ENCODE results near the gene RBMS1. TPM values are rescaled to one million over a fixed set of nuclear protein-coding genes. Genes with fewer than 3 reads are reported as not detected.

Gene RBMS1
- total and polyA plus RNA-seq, 2 experiments from 2014 or later: 55.5 to 94.8 TPM

DNA sequence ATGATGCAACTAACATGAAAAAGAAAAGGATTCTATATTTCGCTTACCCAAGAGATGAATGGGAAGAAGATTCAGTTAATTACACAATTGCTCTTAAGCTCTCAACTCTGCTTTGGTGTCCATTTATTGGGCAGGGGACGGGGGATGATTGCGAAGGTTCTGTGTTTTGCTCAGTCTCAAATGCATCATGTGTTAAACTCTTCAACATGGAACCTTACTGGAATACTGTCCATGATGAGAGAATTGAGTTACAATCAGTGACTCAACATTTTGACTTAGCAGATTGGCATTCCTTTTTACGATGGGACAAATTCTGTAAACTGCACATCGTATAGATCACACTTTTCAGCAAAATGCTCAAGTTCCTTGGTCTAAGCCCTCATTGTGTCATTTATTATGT lies 135.6 kb downstream of the RBMS1 start:
- TF ChIP-seq EZH2 (IDR thresholded peaks at IDR 0.05; ENCODE audit: low read depth, unreplicated experiment) (no peak), CREB1 (CRISPR knock-in tag; IDR thresholded peaks at IDR 0.05; ENCODE audit: low read depth) (no peak), ZNF331 (CRISPR knock-in tag; IDR thresholded peaks at IDR 0.05; ENCODE audit: low read depth) (no peak), ZNF114 (CRISPR knock-in tag; IDR thresholded peaks at IDR 0.05) (no peak)
- TF ChIP-seq, protein P1, sequence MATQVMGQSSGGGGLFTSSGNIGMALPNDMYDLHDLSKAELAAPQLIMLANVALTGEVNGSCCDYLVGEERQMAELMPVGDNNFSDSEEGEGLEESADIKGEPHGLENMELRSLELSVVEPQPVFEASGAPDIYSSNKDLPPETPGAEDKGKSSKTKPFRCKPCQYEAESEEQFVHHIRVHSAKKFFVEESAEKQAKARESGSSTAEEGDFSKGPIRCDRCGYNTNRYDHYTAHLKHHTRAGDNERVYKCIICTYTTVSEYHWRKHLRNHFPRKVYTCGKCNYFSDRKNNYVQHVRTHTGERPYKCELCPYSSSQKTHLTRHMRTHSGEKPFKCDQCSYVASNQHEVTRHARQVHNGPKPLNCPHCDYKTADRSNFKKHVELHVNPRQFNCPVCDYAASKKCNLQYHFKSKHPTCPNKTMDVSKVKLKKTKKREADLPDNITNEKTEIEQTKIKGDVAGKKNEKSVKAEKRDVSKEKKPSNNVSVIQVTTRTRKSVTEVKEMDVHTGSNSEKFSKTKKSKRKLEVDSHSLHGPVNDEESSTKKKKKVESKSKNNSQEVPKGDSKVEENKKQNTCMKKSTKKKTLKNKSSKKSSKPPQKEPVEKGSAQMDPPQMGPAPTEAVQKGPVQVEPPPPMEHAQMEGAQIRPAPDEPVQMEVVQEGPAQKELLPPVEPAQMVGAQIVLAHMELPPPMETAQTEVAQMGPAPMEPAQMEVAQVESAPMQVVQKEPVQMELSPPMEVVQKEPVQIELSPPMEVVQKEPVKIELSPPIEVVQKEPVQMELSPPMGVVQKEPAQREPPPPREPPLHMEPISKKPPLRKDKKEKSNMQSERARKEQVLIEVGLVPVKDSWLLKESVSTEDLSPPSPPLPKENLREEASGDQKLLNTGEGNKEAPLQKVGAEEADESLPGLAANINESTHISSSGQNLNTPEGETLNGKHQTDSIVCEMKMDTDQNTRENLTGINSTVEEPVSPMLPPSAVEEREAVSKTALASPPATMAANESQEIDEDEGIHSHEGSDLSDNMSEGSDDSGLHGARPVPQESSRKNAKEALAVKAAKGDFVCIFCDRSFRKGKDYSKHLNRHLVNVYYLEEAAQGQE (IDR thresholded peaks at IDR 0.05; ENCODE audit: unreplicated experiment): no peak
- TF ChIP-seq, protein P2, sequence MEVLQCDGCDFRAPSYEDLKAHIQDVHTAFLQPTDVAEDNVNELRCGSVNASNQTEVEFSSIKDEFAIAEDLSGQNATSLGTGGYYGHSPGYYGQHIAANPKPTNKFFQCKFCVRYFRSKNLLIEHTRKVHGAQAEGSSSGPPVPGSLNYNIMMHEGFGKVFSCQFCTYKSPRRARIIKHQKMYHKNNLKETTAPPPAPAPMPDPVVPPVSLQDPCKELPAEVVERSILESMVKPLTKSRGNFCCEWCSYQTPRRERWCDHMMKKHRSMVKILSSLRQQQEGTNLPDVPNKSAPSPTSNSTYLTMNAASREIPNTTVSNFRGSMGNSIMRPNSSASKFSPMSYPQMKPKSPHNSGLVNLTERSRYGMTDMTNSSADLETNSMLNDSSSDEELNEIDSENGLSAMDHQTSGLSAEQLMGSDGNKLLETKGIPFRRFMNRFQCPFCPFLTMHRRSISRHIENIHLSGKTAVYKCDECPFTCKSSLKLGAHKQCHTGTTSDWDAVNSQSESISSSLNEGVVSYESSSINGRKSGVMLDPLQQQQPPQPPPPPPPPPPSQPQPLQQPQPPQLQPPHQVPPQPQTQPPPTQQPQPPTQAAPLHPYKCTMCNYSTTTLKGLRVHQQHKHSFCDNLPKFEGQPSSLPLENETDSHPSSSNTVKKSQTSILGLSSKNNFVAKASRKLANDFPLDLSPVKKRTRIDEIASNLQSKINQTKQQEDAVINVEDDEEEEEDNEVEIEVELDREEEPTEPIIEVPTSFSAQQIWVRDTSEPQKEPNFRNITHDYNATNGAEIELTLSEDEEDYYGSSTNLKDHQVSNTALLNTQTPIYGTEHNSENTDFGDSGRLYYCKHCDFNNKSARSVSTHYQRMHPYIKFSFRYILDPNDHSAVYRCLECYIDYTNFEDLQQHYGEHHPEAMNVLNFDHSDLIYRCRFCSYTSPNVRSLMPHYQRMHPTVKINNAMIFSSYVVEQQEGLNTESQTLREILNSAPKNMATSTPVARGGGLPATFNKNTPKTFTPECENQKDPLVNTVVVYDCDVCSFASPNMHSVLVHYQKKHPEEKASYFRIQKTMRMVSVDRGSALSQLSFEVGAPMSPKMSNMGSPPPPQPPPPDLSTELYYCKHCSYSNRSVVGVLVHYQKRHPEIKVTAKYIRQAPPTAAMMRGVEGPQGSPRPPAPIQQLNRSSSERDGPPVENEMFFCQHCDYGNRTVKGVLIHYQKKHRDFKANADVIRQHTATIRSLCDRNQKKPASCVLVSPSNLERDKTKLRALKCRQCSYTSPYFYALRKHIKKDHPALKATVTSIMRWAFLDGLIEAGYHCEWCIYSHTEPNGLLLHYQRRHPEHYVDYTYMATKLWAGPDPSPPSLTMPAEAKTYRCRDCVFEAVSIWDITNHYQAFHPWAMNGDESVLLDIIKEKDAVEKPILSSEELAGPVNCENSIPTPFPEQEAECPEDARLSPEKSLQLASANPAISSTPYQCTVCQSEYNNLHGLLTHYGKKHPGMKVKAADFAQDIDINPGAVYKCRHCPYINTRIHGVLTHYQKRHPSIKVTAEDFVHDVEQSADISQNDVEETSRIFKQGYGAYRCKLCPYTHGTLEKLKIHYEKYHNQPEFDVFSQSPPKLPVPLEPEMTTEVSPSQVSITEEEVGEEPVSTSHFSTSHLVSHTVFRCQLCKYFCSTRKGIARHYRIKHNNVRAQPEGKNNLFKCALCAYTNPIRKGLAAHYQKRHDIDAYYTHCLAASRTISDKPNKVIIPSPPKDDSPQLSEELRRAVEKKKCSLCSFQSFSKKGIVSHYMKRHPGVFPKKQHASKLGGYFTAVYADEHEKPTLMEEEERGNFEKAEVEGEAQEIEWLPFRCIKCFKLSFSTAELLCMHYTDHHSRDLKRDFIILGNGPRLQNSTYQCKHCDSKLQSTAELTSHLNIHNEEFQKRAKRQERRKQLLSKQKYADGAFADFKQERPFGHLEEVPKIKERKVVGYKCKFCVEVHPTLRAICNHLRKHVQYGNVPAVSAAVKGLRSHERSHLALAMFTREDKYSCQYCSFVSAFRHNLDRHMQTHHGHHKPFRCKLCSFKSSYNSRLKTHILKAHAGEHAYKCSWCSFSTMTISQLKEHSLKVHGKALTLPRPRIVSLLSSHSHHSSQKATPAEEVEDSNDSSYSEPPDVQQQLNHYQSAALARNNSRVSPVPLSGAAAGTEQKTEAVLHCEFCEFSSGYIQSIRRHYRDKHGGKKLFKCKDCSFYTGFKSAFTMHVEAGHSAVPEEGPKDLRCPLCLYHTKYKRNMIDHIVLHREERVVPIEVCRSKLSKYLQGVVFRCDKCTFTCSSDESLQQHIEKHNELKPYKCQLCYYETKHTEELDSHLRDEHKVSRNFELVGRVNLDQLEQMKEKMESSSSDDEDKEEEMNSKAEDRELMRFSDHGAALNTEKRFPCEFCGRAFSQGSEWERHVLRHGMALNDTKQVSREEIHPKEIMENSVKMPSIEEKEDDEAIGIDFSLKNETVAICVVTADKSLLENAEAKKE (CRISPR knock-in tag; IDR thresholded peaks at IDR 0.05): no peak
- TF ChIP-seq, protein P3, sequence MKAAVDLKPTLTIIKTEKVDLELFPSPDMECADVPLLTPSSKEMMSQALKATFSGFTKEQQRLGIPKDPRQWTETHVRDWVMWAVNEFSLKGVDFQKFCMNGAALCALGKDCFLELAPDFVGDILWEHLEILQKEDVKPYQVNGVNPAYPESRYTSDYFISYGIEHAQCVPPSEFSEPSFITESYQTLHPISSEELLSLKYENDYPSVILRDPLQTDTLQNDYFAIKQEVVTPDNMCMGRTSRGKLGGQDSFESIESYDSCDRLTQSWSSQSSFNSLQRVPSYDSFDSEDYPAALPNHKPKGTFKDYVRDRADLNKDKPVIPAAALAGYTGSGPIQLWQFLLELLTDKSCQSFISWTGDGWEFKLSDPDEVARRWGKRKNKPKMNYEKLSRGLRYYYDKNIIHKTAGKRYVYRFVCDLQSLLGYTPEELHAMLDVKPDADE (IDR thresholded peaks at IDR 0.05): no peak
- H2AFZ ChIP-seq: no peak overlapping the region
- H3K4me1 ChIP-seq (ENCODE audit: insufficient read depth): peaks cover 29% of the 10 kb centered on the region
- 0 out of 2 replicates have a peak, but pooled peaks cover 4% of the 10 kb centered on the region for H4K20me1 ChIP-seq (replicated peaks; ENCODE audit: insufficient read depth)
- Mint-ChIP-seq H3K27ac (peak overlapping the region; percentile 73; the same call in 1 of the 2 replicates), H3K36me3 (ENCODE audit: low read depth) (0 out of 3 replicates have a peak, but pooled peaks cover 6% of the 10 kb centered on the region), H3K4me3 (no peak overlapping the region), H3K27me3 (ENCODE audit: insufficient read depth, low read depth, poor library complexity) (peaks cover 3% of the 10 kb centered on the region), H3K9me3 (no peaks in the 10 kb centered on the region; the same call in 2 of the 3 replicates), H3K4me1 (peaks cover 36% of the 10 kb centered on the region)
- H3K36me3 ChIP-seq (ENCODE audit: insufficient read depth): no peaks in the 10 kb centered on the region
- no peaks in the 10 kb centered on the region for H3K27me3 ChIP-seq (ENCODE audit: insufficient read depth)
- H3K9me2 ChIP-seq (ENCODE audit: insufficient read depth): no peaks in the 10 kb centered on the region
- no peak for ATAC-seq
- no peak overlapping the region for H3K4me2 ChIP-seq
- DNase-seq (ENCODE audit: low spot score): no peak
- peaks cover 68% of the 10 kb centered on the region for H3K79me2 ChIP-seq (replicated peaks; ENCODE audit: insufficient read depth)
- H3F3A ChIP-seq (replicated peaks; ENCODE audit: low read depth): no peaks in the 10 kb centered on the region
- no peak overlapping the region for H3K4me3 ChIP-seq
- no peak overlapping the region for H3K27ac ChIP-seq (ENCODE audit: low read depth)

Data from GM23338 (cell line).